ENCODE measurements around the gene MAGI2.

Gene MAGI2

GRCh38 chr7:78677391-78677790 lies 776.1 kb downstream of the MAGI2 start:
- FAIRE-seq (no peak), DNase-seq (ENCODE audit: insufficient read length, low spot score) (no peak)

GRCh38 chr7:78675511-78675910 lies 778.0 kb downstream of the MAGI2 start:
- DNase-seq (ENCODE audit: insufficient read length, low spot score) (no peak), FAIRE-seq (no peak)

More at GRCh38 chr7:78677391-78677790, 776.1 kb downstream of the MAGI2 start:
- no peak for TF ChIP-seq PAX5 (IDR thresholded peaks at IDR 0.05; ENCODE audit: insufficient read depth, low read length, severe bottlenecking)
- TF ChIP-seq POLR2AphosphoS5 (IDR thresholded peaks at IDR 0.05; ENCODE audit: low read depth, low read length) = no peak
- no peak for TF ChIP-seq TAF1 (IDR thresholded peaks at IDR 0.05; ENCODE audit: low read depth, low read length)
- no peak for TF ChIP-seq SPI1 (IDR thresholded peaks at IDR 0.05; ENCODE audit: low read depth, low read length)
- TF ChIP-seq POLR2A (IDR thresholded peaks at IDR 0.05; ENCODE audit: low read depth, low read length) = no peak
- no peak for TF ChIP-seq POU2F2 (IDR thresholded peaks at IDR 0.05; ENCODE audit: low read depth, low read length)

GRCh38 chr7:78673272-78673671 lies 780.2 kb downstream of the MAGI2 start:
- no peak for DNase-seq (ENCODE audit: insufficient read length, low spot score)

More at GRCh38 chr7:78675511-78675910, 778.0 kb downstream of the MAGI2 start:
- TF ChIP-seq SPI1 (IDR thresholded peaks at IDR 0.05; ENCODE audit: low read depth, low read length) (no peak), POLR2A (IDR thresholded peaks at IDR 0.05; ENCODE audit: low read depth, low read length) (no peak), TAF1 (IDR thresholded peaks at IDR 0.05; ENCODE audit: low read depth, low read length) (no peak), PAX5 (IDR thresholded peaks at IDR 0.05; ENCODE audit: insufficient read depth, low read length, severe bottlenecking) (no peak), POU2F2 (IDR thresholded peaks at IDR 0.05; ENCODE audit: low read depth, low read length) (no peak), POLR2AphosphoS5 (IDR thresholded peaks at IDR 0.05; ENCODE audit: low read depth, low read length) (no peak)

GRCh38 chr7:78662939-78663338 lies 790.5 kb downstream of the MAGI2 start:
- TF ChIP-seq PAX5 (IDR thresholded peaks at IDR 0.05; ENCODE audit: insufficient read depth, low read length, severe bottlenecking) (no peak), SPI1 (IDR thresholded peaks at IDR 0.05; ENCODE audit: low read depth, low read length) (no peak), TAF1 (IDR thresholded peaks at IDR 0.05; ENCODE audit: low read depth, low read length) (no peak), POU2F2 (IDR thresholded peaks at IDR 0.05; ENCODE audit: low read depth, low read length) (no peak), POLR2A (IDR thresholded peaks at IDR 0.05; ENCODE audit: low read depth, low read length) (no peak), POLR2AphosphoS5 (IDR thresholded peaks at IDR 0.05; ENCODE audit: low read depth, low read length) (no peak)

More at GRCh38 chr7:78673272-78673671, 780.2 kb downstream of the MAGI2 start:
- no peak for FAIRE-seq
- TF ChIP-seq SPI1 (IDR thresholded peaks at IDR 0.05; ENCODE audit: low read depth, low read length) (no peak), POLR2AphosphoS5 (IDR thresholded peaks at IDR 0.05; ENCODE audit: low read depth, low read length) (no peak), TAF1 (IDR thresholded peaks at IDR 0.05; ENCODE audit: low read depth, low read length) (no peak), POU2F2 (IDR thresholded peaks at IDR 0.05; ENCODE audit: low read depth, low read length) (no peak), POLR2A (IDR thresholded peaks at IDR 0.05; ENCODE audit: low read depth, low read length) (no peak), PAX5 (IDR thresholded peaks at IDR 0.05; ENCODE audit: insufficient read depth, low read length, severe bottlenecking) (no peak)

GRCh38 chr7:78649976-78650375 lies 803.5 kb downstream of the MAGI2 start:
- no peak for TF ChIP-seq POLR2AphosphoS5 (IDR thresholded peaks at IDR 0.05; ENCODE audit: low read depth, low read length)
- TF ChIP-seq POU2F2 (IDR thresholded peaks at IDR 0.05; ENCODE audit: low read depth, low read length) = no peak
- no peak for TF ChIP-seq PAX5 (IDR thresholded peaks at IDR 0.05; ENCODE audit: insufficient read depth, low read length, severe bottlenecking)
- no peak for TF ChIP-seq POLR2A (IDR thresholded peaks at IDR 0.05; ENCODE audit: low read depth, low read length)
- TF ChIP-seq SPI1 (IDR thresholded peaks at IDR 0.05; ENCODE audit: low read depth, low read length) = no peak
- no peak for TF ChIP-seq TAF1 (IDR thresholded peaks at IDR 0.05; ENCODE audit: low read depth, low read length)
- no peak for FAIRE-seq
- DNase-seq (ENCODE audit: insufficient read length, low spot score) = no peak

More at GRCh38 chr7:78662939-78663338, 790.5 kb downstream of the MAGI2 start:
- no peak for DNase-seq (ENCODE audit: insufficient read length, low spot score)
- no peak for FAIRE-seq

- FAIRE-seq (no peak), DNase-seq (ENCODE audit: insufficient read length, low spot score) (no peak)
- TF ChIP-seq POLR2A (IDR thresholded peaks at IDR 0.05; ENCODE audit: low read depth, low read length) = no peak
- no peak for TF ChIP-seq POLR2AphosphoS5 (IDR thresholded peaks at IDR 0.05; ENCODE audit: low read depth, low read length)
- TF ChIP-seq TAF1 (IDR thresholded peaks at IDR 0.05; ENCODE audit: low read depth, low read length) = no peak
- no peak for TF ChIP-seq PAX5 (IDR thresholded peaks at IDR 0.05; ENCODE audit: insufficient read depth, low read length, severe bottlenecking)
- no peak for TF ChIP-seq POU2F2 (IDR thresholded peaks at IDR 0.05; ENCODE audit: low read depth, low read length)
- TF ChIP-seq SPI1 (IDR thresholded peaks at IDR 0.05; ENCODE audit: low read depth, low read length) = no peak
Observed at GRCh38 chr7:78649236-78649635, 804.2 kb downstream of the MAGI2 start.

- TF ChIP-seq PAX5 (IDR thresholded peaks at IDR 0.05; ENCODE audit: insufficient read depth, low read length, severe bottlenecking) = no peak
- TF ChIP-seq POLR2AphosphoS5 (IDR thresholded peaks at IDR 0.05; ENCODE audit: low read depth, low read length) = no peak
- no peak for TF ChIP-seq POLR2A (IDR thresholded peaks at IDR 0.05; ENCODE audit: low read depth, low read length)
- no peak for TF ChIP-seq POU2F2 (IDR thresholded peaks at IDR 0.05; ENCODE audit: low read depth, low read length)
- TF ChIP-seq SPI1 (IDR thresholded peaks at IDR 0.05; ENCODE audit: low read depth, low read length) = no peak
- no peak for TF ChIP-seq TAF1 (IDR thresholded peaks at IDR 0.05; ENCODE audit: low read depth, low read length)
- FAIRE-seq = no peak
- DNase-seq (ENCODE audit: insufficient read length, low spot score) = no peak
Observed at GRCh38 chr7:78642751-78643150, 810.7 kb downstream of the MAGI2 start.

- TF ChIP-seq SPI1 (IDR thresholded peaks at IDR 0.05; ENCODE audit: low read depth, low read length) = no peak
- DNase-seq (ENCODE audit: insufficient read length, low spot score) (no peak), FAIRE-seq (no peak)
Observed at GRCh38 chr7:78638364-78638763, 815.1 kb downstream of the MAGI2 start.

- no peak for TF ChIP-seq POLR2AphosphoS5 (IDR thresholded peaks at IDR 0.05; ENCODE audit: low read depth, low read length)
- DNase-seq (ENCODE audit: insufficient read length, low spot score) (no peak), FAIRE-seq (no peak)
Observed at GRCh38 chr7:78636727-78637126, 816.7 kb downstream of the MAGI2 start.

GRCh38 chr7:78635026-78635793 lies 818.3 kb downstream of the MAGI2 start:
- TF ChIP-seq POU2F2 (IDR thresholded peaks at IDR 0.05; ENCODE audit: low read depth, low read length) (no peak), POLR2A (IDR thresholded peaks at IDR 0.05; ENCODE audit: low read depth, low read length) (no peak), TAF1 (IDR thresholded peaks at IDR 0.05; ENCODE audit: low read depth, low read length) (no peak), PAX5 (IDR thresholded peaks at IDR 0.05; ENCODE audit: insufficient read depth, low read length, severe bottlenecking) (no peak), POLR2AphosphoS5 (IDR thresholded peaks at IDR 0.05; ENCODE audit: low read depth, low read length) (no peak), SPI1 (IDR thresholded peaks at IDR 0.05; ENCODE audit: low read depth, low read length) (no peak)

More at GRCh38 chr7:78635026-78635793, 818.3 kb downstream of the MAGI2 start:
- DNase-seq (ENCODE audit: insufficient read length, low spot score) (no peak), FAIRE-seq (no peak)

All from GM12891 (cell line).